ENCODE data around the gene ATMIN.

DNA sequence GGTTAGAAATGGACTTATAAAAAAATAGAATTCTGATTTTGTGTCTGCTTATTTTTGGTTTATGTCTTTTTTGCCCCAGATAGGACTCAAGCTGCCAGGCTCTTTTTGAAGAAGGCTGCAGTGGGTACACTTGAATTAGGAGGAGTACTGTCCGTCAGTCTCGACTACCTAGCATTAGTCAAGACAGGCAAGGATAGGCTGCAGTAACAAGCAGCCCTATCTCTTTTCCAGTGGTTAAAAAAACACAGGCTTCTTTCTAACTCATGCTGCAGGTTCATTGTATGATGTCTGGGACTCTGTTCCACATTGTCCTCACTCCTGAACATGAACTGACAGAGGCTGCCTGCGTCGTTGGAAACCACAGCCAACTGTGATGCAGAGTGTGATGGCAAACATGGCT, 33.4 kb downstream of the ATMIN start:
- TF ChIP-seq EZH2 (IDR thresholded peaks at IDR 0.05; ENCODE audit: borderline replicate concordance, low read depth, low read length, severe bottlenecking) (no peak), POLR2A (IDR thresholded peaks at IDR 0.05; ENCODE audit: low read depth, low read length) (no peak)
- TF ChIP-seq, protein P1, sequence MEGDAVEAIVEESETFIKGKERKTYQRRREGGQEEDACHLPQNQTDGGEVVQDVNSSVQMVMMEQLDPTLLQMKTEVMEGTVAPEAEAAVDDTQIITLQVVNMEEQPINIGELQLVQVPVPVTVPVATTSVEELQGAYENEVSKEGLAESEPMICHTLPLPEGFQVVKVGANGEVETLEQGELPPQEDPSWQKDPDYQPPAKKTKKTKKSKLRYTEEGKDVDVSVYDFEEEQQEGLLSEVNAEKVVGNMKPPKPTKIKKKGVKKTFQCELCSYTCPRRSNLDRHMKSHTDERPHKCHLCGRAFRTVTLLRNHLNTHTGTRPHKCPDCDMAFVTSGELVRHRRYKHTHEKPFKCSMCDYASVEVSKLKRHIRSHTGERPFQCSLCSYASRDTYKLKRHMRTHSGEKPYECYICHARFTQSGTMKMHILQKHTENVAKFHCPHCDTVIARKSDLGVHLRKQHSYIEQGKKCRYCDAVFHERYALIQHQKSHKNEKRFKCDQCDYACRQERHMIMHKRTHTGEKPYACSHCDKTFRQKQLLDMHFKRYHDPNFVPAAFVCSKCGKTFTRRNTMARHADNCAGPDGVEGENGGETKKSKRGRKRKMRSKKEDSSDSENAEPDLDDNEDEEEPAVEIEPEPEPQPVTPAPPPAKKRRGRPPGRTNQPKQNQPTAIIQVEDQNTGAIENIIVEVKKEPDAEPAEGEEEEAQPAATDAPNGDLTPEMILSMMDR (IDR thresholded peaks at IDR 0.05; ENCODE audit: extremely low read depth in 1 of 2, insufficient read depth in 1 of 2, low read depth in 1 of 2, low read length in 2 of 2), result no peak

All from endothelial cell of umbilical vein (primary cell).